GM18867 (cell line): ENCODE data around the gene PLCZ1.

Experiments
- ATAC-seq: cut with Tn5 transposase; IDR thresholded peaks from one replicate; pipeline ENCODE4 v1.9.1; 2021; ENCODE audit warnings: mild to moderate bottlenecking, moderate library complexity; ENCODE audit not compliant: unreplicated experiment

PLCZ1 gene

GRCh38 chr12:18640321-18640955 is 97.4 kb downstream of the PLCZ1 start:
- no peak for ATAC-seq

GRCh38 chr12:18634382-18634781 is 103.4 kb downstream of the PLCZ1 start:
- ATAC-seq, result no peak
